HEK293 (cell line): ENCODE results near the gene AHRR.

ENCODE experiments used
- ATF2 ChIP-seq: fragments of 450-650 bp; formaldehyde crosslinking; IDR thresholded peaks from 2 replicates; pipeline ENCODE4 v1.5.1; 2016; ENCODE audit warnings: missing biosample characterization, missing genetic modification characterization, low read depth
- CTCF ChIP-seq: fragments of 450-650 bp; formaldehyde crosslinking; IDR thresholded peaks from 2 replicates; pipeline ENCODE4 v1.5.1; 2016; ENCODE audit warnings: missing biosample characterization, missing genetic modification characterization
- KLF16 ChIP-seq: fragments of 450-650 bp; formaldehyde crosslinking; IDR thresholded peaks from 2 replicates; pipeline ENCODE4 v1.5.1; 2017; ENCODE audit warnings: missing biosample characterization, missing genetic modification characterization
- REPIN1 ChIP-seq: fragments of 450-650 bp; formaldehyde crosslinking; IDR thresholded peaks from 2 replicates; pipeline ENCODE4 v1.5.1; 2017; ENCODE audit warnings: missing biosample characterization, missing genetic modification characterization, low read depth
- TRIM28 ChIP-seq: IDR thresholded peaks from 2 replicates; pipeline ENCODE4 v1.6.1; 2011; ENCODE audit warnings: low read length, control low read depth, borderline replicate concordance
- ZBTB21 ChIP-seq: fragments of 450-650 bp; formaldehyde crosslinking; IDR thresholded peaks from 2 replicates; pipeline ENCODE4 v1.5.1; 2017; ENCODE audit warnings: missing biosample characterization, missing genetic modification characterization
- ZNF157 ChIP-seq: fragments of 450-650 bp; formaldehyde crosslinking; IDR thresholded peaks from 2 replicates; pipeline ENCODE4 v1.5.1; 2016; ENCODE audit warnings: missing biosample characterization, missing genetic modification characterization
- ZNF239 ChIP-seq: fragments of 450-650 bp; formaldehyde crosslinking; IDR thresholded peaks from 2 replicates; pipeline ENCODE4 v1.5.1; 2016; ENCODE audit warnings: missing biosample characterization, missing genetic modification characterization
- ZNF266 ChIP-seq: fragments of 450-650 bp; formaldehyde crosslinking; IDR thresholded peaks from 2 replicates; pipeline ENCODE4 v1.5.1; 2016; ENCODE audit warnings: missing biosample characterization, missing genetic modification characterization, low read depth
- ZNF510 ChIP-seq: fragments of 450-650 bp; formaldehyde crosslinking; IDR thresholded peaks from 2 replicates; pipeline ENCODE4 v1.5.1; 2018; ENCODE audit warnings: mild to moderate bottlenecking, missing genetic modification characterization, missing biosample characterization; ENCODE audit not compliant: insufficient replicate concordance
- ZNF530 ChIP-seq: fragments of 450-650 bp; formaldehyde crosslinking; IDR thresholded peaks from 2 replicates; pipeline ENCODE4 v1.5.1; 2016; ENCODE audit warnings: low read depth, missing biosample characterization, missing genetic modification characterization
- ZNF692 ChIP-seq: fragments of 450-650 bp; formaldehyde crosslinking; IDR thresholded peaks from 2 replicates; pipeline ENCODE4 v1.5.1; 2016; ENCODE audit warnings: missing biosample characterization, missing genetic modification characterization
- TF ChIP-seq, protein P1 (sequence below): fragments of 450-650 bp; formaldehyde crosslinking; conservative IDR thresholded peaks from 2 replicates; pipeline ENCODE4 v1.5.1; 2016; ENCODE audit warnings: low read depth, missing biosample characterization, missing genetic modification characterization

DNA sequence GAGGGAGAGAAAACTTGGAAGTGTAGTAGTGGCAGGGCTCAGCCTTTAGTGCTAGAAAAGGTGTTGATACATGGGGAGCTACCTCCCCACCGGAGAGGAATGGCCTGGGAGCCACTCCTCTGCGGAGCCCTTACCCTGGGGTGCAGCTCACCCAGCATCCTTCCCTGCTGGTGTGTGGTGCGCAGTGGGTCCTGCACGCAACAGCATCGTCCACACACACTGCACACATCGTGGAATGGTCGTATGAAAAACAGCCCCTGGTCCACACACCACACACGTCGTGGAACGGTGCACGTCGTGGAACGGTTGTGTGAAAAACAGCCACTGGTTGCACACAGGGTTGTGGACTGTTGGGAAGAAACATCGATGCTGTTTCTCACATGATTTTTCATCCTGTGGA, 16.1 kb upstream of the AHRR start:
- TF ChIP-seq, protein P1, sequence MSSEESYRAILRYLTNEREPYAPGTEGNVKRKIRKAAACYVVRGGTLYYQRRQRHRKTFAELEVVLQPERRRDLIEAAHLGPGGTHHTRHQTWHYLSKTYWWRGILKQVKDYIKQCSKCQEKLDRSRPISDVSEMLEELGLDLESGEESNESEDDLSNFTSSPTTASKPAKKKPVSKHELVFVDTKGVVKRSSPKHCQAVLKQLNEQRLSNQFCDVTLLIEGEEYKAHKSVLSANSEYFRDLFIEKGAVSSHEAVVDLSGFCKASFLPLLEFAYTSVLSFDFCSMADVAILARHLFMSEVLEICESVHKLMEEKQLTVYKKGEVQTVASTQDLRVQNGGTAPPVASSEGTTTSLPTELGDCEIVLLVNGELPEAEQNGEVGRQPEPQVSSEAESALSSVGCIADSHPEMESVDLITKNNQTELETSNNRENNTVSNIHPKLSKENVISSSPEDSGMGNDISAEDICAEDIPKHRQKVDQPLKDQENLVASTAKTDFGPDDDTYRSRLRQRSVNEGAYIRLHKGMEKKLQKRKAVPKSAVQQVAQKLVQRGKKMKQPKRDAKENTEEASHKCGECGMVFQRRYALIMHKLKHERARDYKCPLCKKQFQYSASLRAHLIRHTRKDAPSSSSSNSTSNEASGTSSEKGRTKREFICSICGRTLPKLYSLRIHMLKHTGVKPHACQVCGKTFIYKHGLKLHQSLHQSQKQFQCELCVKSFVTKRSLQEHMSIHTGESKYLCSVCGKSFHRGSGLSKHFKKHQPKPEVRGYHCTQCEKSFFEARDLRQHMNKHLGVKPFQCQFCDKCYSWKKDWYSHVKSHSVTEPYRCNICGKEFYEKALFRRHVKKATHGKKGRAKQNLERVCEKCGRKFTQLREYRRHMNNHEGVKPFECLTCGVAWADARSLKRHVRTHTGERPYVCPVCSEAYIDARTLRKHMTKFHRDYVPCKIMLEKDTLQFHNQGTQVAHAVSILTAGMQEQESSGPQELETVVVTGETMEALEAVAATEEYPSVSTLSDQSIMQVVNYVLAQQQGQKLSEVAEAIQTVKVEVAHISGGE, result no peak
- TF ChIP-seq ZNF266 (tag by site-specific recombination) (no peak), ZNF239 (no peak), CTCF (tag by site-specific recombination) (no peak), ZNF530 (tag by site-specific recombination) (no peak), ATF2 (tag by site-specific recombination) (no peak), TRIM28 (no peak), KLF16 (tag by site-specific recombination) (no peak), ZNF692 (tag by site-specific recombination) (no peak), ZBTB21 (tag by site-specific recombination) (no peak), ZNF157 (tag by site-specific recombination) (no peak), ZNF510 (tag by site-specific recombination) (no peak), REPIN1 (tag by site-specific recombination) (no peak)
